C4-2B (cell line): Measurements from ENCODE around the gene RHBDD3.

Experiments
- CTCF ChIP-seq: fragments of 450-650 bp; conservative IDR thresholded peaks from 2 replicates; pipeline ENCODE4 v1.5.1; 2017; ENCODE audit warnings: mild to moderate bottlenecking
- ZFX ChIP-seq: fragments of 450-650 bp; IDR thresholded peaks from 2 replicates; pipeline ENCODE4 v1.6.1; 2017

GRCh38 chr22:29316141-29316828 lies 48.5 kb upstream of the RHBDD3 start:
- TF ChIP-seq CTCF (no peak), ZFX (no peak)
